Esophagus muscularis mucosa (tissue), 3 donors: ENCODE measurements around the gene ZNF438.

Source experiments
- CTCF ChIP-seq, 3 experiments: fragments of 200-600 bp in 2 of 3; fragments of 450-650 bp in 1 of 3; sonication (generic) in 2 of 3; IDR thresholded peaks; one replicate each; pipeline ENCODE4 v1.5.1; 2017 to 2019; ENCODE audit warnings: antibody characterized with exemption in 3 of 3, mild to moderate bottlenecking in 2 of 3, moderate library complexity in 1 of 3
- POLR2A ChIP-seq: fragments of 450-650 bp; IDR thresholded peaks from one replicate; pipeline ENCODE4 v1.6.1; 2017; ENCODE audit warnings: antibody characterized with exemption, moderate library complexity, mild to moderate bottlenecking, low read depth

- TF ChIP-seq POLR2A: no peak
- TF ChIP-seq CTCF (IDR thresholded peaks at IDR 0.05): no peak
Measured at GRCh38 chr10:31017534-31018355, 13.9 kb downstream of the ZNF438 start.
